ENCODE results near the gene ATP8A2. TPM values are rescaled to one million over a fixed set of nuclear protein-coding genes. Genes with fewer than 3 reads are reported as not detected.

Gene ATP8A2
- total RNA-seq, 1 donor from 2014 or later: 3.4 TPM

DNA sequence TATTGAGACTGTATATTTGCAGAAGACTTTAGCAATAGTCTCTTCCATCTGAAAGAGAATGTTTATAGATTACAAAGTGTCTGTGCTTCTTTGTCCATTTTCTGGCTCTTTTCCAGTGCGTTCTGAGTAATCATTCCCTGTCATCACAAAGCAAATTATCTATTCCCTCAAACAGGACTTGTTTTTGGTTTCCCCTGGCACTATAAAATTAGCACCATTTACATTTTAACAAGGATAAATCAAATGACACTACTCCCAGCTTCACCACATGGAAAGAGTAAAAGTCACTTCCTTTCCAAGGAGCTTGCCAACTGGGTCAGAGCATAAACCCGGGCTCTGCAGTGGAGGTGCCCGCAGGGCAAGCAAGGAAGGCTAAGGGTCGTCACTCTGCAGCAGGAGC lies 591.9 kb downstream of the ATP8A2 start:
- H3K4me1 Mint-ChIP-seq: no peaks in the 10 kb centered on the region
- H3K9me3 Mint-ChIP-seq: no peaks in the 10 kb centered on the region
- no peak overlapping the region for H3K27ac Mint-ChIP-seq (ENCODE audit: unreplicated experiment)
- H3K27me3 Mint-ChIP-seq (ENCODE audit: low read depth): no peaks in the 10 kb centered on the region
- no peak for DNase-seq (ENCODE audit: low read depth, low spot score)
- no peaks in the 10 kb centered on the region for H3K36me3 Mint-ChIP-seq (ENCODE audit: low read depth)
- TF ChIP-seq, protein P1, sequence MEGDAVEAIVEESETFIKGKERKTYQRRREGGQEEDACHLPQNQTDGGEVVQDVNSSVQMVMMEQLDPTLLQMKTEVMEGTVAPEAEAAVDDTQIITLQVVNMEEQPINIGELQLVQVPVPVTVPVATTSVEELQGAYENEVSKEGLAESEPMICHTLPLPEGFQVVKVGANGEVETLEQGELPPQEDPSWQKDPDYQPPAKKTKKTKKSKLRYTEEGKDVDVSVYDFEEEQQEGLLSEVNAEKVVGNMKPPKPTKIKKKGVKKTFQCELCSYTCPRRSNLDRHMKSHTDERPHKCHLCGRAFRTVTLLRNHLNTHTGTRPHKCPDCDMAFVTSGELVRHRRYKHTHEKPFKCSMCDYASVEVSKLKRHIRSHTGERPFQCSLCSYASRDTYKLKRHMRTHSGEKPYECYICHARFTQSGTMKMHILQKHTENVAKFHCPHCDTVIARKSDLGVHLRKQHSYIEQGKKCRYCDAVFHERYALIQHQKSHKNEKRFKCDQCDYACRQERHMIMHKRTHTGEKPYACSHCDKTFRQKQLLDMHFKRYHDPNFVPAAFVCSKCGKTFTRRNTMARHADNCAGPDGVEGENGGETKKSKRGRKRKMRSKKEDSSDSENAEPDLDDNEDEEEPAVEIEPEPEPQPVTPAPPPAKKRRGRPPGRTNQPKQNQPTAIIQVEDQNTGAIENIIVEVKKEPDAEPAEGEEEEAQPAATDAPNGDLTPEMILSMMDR (conservative IDR thresholded peaks at IDR 0.05): no peak
- H3K4me3 Mint-ChIP-seq: no peak overlapping the region

DNA sequence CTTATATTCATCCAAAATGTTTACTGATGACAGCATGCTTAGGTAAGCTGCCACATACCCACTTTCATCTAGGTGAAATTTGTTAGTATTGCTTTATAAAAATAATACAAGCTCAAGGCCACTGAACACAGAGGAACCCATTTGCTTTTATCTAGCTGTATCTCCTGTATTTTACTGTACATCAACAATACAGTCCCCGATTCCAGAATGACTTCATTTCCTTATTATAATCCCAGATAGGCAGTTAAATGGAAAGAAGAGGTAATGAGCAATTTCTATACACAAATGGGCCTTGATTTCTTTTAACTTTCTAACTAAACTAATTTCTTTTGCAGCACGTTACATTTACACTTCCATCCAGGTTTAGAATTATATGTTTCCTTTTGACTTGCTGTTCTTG lies 593.8 kb downstream of the ATP8A2 start:
- no peaks in the 10 kb centered on the region for H3K36me3 Mint-ChIP-seq (ENCODE audit: low read depth)
- peaks cover 5% of the 10 kb centered on the region for H3K4me1 Mint-ChIP-seq
- TF ChIP-seq, protein P1 (conservative IDR thresholded peaks at IDR 0.05): no peak
- DNase-seq (ENCODE audit: low read depth, low spot score): no peak
- H3K4me3 Mint-ChIP-seq: no peak overlapping the region
- no peak overlapping the region for H3K27ac Mint-ChIP-seq (ENCODE audit: unreplicated experiment)
- H3K9me3 Mint-ChIP-seq: no peaks in the 10 kb centered on the region
- no peaks in the 10 kb centered on the region for H3K27me3 Mint-ChIP-seq (ENCODE audit: low read depth)

DNA sequence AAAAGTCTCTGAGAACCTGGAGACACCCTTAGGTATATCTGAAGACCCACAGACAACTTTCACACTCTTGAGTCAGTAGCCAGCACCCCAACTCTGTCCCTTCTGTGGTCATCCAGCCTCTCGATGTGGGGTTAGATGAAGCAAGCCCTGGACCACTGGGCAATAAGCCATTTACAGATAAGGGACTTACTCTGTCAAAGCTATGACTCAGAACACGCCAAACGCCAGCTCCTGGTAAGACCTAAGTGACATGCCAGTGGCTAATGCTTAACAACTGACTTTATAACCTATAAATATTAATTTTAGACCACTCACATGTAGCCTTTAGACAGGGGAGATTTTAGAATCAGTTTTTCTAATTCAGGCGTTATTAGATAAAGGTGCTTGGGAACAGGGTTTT lies 594.3 kb downstream of the ATP8A2 start:
- H3K27ac Mint-ChIP-seq (ENCODE audit: unreplicated experiment): no peak overlapping the region
- H3K4me1 Mint-ChIP-seq: peaks cover 8% of the 10 kb centered on the region
- DNase-seq (ENCODE audit: low read depth, low spot score): no peak
- TF ChIP-seq, protein P1 (conservative IDR thresholded peaks at IDR 0.05): no peak
- no peaks in the 10 kb centered on the region for H3K27me3 Mint-ChIP-seq (ENCODE audit: low read depth)
- H3K36me3 Mint-ChIP-seq (ENCODE audit: low read depth): no peaks in the 10 kb centered on the region
- H3K9me3 Mint-ChIP-seq: no peaks in the 10 kb centered on the region
- no peak overlapping the region for H3K4me3 Mint-ChIP-seq

DNA sequence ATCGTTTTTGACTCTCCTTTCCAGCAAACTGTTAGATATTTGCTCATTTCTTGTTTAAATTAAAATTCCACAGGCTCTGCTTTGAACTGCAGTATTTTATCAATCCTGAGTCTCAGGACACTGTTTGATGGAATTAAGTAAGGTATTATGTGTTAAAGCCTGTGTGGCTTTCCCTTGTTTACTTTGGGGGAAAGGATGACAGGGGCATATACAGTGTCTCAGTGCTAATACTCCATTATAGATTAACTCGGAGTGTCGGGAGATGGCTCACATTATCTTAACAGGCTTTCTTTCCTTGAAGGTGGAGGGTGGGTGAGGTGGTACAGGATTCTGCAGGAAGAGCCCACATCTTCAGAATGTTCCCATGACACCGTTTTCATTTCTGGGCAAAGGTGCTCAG lies 595.4 kb downstream of the ATP8A2 start:
- Mint-ChIP-seq H3K36me3 (ENCODE audit: low read depth) (no peaks in the 10 kb centered on the region), H3K27ac (ENCODE audit: unreplicated experiment) (no peak overlapping the region), H3K4me3 (no peak overlapping the region), H3K4me1 (peaks cover 14% of the 10 kb centered on the region), H3K9me3 (no peaks in the 10 kb centered on the region), H3K27me3 (ENCODE audit: low read depth) (no peaks in the 10 kb centered on the region)
- TF ChIP-seq, protein P1 (conservative IDR thresholded peaks at IDR 0.05): no peak
- no peak for DNase-seq (ENCODE audit: low read depth, low spot score)

DNA sequence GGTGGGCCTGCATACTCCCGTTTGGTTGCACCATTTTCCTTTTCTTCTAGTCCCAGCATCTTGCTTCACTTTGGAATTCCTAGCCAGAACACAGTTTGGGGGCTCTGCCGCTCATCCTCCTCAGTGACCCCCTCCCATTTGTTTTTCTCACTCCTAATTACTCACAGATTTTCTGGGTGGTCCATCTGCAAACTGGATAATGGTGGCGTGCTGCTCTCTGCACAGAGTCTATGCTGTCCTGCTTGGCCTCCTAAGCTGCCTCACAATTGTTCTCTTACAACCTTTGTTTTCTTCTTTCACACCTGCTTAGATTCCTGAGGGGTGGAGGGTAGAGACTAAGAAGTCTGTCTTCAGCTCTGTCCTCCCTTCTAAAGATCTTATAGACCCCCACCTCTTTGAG lies 599.3 kb downstream of the ATP8A2 start:
- TF ChIP-seq, protein P1 (conservative IDR thresholded peaks at IDR 0.05): no peak
- Mint-ChIP-seq H3K36me3 (ENCODE audit: low read depth) (no peaks in the 10 kb centered on the region), H3K27ac (ENCODE audit: unreplicated experiment) (no peak overlapping the region), H3K4me3 (no peak overlapping the region), H3K27me3 (ENCODE audit: low read depth) (no peaks in the 10 kb centered on the region), H3K9me3 (no peaks in the 10 kb centered on the region), H3K4me1 (peaks cover 31% of the 10 kb centered on the region)
- DNase-seq (ENCODE audit: low read depth, low spot score): no peak
